ENCODE measurements around the gene GCM1.

The GCM1 gene

DNA sequence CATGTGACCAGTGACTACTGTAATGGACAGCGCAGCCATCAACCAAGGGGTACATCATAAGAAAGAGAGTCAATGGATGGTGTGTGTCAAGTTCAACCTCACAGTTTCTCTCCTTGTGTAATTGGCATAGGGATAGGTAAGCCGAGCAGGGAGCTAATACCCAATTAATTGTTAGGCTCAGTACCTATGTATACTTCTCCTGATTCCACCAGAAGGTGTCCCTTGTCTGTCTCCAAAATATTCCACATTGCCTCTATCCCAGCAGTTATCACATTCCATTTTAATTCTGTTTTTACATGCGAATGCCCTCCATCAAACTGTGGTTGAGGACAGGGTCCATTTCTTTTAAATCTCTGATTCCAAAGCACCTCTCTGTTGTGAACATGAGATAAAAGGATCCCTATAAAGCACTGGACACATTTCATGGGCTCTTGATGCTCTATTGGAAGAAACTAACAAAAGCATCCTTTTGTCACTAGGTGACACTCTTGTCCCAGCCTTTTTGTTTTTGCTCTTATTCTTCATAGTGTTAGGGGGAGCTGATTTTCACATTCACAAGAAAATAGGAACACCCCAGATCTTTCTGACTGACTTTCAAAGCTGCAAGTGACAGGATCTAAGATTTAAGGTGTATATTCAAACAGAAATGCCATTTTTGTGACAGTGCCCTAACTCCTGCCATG is 44.5 kb downstream of the GCM1 start:
- no peak for DNase-seq

DNA sequence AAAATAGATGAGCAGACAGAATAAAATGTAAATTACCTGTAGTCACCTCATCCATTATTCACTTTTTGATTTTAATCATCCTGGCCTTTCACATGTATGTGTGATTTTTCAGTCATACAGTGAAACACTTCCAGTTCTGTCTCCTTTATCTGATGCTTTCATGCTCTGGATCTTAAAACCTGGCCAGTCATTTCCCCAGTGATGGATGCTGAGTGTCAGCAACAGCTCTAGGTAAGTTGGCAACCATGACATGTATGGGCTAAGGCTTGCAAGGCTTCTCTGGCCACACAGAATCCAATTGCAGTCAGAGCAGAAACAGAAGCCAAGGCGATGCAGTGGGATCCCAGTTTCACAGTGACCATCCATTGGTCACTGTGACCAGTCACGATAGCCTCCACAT is 47.6 kb downstream of the GCM1 start:
- DNase-seq = no peak

DNA sequence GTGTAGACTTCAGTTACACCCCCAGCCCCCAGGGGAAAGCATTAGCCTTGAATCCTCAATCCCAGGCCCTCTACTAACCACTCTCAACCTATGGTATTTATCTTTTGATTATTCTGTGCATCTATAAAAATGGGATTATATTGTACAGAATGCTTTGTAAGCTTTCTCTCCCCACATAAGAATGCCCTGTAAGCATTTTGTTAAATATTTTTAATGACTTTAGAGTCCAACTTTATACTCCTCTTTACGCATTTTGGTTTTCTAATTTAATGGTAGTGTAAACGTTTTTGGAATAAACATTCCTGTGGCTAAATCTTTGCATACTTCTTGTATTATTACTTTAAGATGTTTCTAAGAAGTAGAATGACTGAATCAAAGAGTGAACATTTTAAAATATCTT is 48.1 kb downstream of the GCM1 start:
- no peak for DNase-seq

DNA sequence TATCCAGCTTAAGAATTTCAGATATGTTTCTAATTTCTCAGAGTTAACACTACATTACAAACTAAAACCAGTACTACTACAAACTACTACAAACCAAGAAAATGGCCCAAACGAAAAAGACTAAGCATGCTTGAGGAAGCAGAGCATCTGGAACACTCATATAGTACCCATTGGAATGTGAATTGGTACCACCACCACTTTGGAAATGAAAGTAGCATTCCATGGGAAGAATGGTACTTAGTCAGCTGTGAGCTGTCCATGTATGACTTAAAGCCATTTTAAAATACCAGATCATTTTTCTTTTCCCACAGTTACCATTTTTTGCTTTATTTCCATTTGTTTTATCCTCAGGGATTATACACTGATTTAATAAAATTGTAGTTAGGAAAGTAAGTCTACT is 52.9 kb downstream of the GCM1 start:
- no peak for DNase-seq

GRCh38 chr6:53095270-53095669 is 53.4 kb downstream of the GCM1 start:
- DNase-seq = no peak

GRCh38 chr6:53090576-53090975 is 58.1 kb downstream of the GCM1 start:
- no peak for DNase-seq

GRCh38 chr6:53089948-53090347 is 58.7 kb downstream of the GCM1 start:
- DNase-seq = no peak

GRCh38 chr6:53086302-53086701 is 62.3 kb downstream of the GCM1 start:
- DNase-seq = no peak

DNA sequence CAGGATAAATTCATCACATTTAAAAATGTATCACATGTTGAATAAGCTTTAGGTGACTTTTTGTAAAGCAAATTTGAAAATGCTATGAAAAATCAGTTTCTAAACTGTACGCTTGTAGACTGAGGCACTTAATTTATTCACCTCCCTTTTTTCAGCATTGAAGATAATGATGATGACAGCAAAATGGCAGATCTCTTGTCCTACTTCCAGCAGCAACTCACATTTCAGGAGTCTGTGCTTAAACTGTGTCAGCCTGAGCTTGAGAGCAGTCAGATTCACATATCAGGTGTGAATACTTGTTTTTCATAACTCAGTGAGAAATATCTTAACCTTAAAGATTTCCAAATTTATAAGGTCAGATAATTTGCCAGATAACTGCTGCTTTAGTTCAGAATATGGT is 67.8 kb downstream of the GCM1 start:
- DNase-seq = no peak
